Measurements from ENCODE around the gene FGF3.

Gene FGF3

DNA sequence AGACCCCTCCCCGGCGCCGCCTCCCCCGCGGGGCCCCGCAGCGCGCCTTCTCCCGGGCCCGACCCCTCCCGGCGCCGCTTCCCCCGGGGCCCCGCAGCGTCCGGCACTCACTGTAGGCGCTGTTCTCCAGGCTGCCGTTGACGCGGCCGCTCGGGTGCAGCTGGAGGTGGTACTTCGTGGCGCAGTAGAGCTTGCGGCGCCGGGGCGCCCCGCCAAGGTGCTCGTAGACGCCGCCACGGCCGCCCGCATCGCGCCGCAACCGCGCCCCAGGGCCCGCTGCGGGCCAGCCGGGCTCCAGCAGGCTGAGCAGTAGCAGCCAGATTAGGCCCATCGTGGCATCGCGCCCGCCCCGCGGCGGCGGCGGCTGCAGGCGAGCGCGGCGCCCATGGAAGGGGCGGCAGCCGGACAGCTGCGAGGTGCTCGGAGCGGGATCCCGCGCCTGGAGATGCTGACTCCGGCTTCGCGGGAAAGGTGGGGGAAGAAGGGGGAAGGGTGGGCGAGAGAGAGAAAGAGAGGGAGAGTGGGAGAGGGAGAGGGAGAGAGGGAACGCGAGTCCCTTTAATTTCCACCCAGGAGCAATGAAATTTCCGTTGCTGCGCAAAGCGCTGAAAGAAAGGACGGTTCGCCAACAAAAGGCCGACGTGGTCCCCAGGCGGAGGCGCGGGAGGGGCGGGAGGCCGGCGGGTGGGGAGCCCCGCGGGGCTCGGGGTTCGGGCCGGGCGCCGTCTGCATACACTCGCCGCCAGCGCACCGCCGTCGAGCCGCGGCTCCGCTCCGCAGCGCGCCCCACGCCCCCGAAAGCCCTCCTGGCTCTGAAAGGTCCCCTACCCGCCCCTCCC is at the start of gene FGF3:
FGF3 (minus strand) TSS at position 814 of the 839 bp plus-strand sequence; CDS start at position 331, 483 bp downstream.
- Histone ChIP-seq H3K9me3 (ENCODE audit: control insufficient read depth, insufficient read depth, low read depth, low read length) (no peaks in the 10 kb centered on the region), H3K4me1 (ENCODE audit: control insufficient read depth, insufficient read depth, low read length) (peaks cover 10% of the 10 kb centered on the region), H3K27ac (ENCODE audit: low read depth, low read length) (no peak within 1 kb of the TSS), H3K27me3 (ENCODE audit: control insufficient read depth, insufficient read depth, low read length) (peaks cover 99% of the 10 kb centered on the region), H3K4me3 (ENCODE audit: low read depth, low read length) (peak within 1 kb of the TSS; percentile 47), H3K9ac (ENCODE audit: low read length) (no peak within 1 kb of the TSS), H3K36me3 (ENCODE audit: control insufficient read depth, insufficient read depth, low read length) (no peaks in the 10 kb centered on the region)

DNA sequence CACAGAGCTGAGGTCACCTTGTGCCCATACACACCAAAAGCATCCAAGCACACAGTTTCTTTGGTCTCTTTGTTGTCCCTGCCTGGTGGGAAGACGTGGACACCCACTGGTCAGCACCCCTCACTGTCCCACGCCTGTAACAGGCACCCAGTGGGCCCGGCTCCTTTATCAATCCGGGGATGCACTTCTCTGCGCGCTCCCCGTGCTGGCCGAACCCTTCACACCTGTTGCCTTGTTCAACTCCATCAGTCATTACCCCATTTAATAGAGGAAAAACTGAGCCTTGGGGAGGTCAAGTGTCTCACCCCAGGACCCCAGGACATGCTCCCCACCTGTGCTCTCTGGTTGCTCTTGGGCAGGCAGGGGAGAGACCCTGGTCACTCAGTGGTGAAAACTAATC is 49.7 kb upstream of the FGF3 start:
- Histone ChIP-seq H3K27me3 (ENCODE audit: control insufficient read depth, insufficient read depth, low read length) (peaks cover 3% of the 10 kb centered on the region; the same call in 1 of the 2 replicates), H3K9ac (ENCODE audit: low read length) (no peak overlapping the region), H3K4me1 (ENCODE audit: control insufficient read depth, insufficient read depth, low read length) (peaks cover 18% of the 10 kb centered on the region), H3K36me3 (ENCODE audit: control insufficient read depth, insufficient read depth, low read length) (no peaks in the 10 kb centered on the region), H3K4me3 (ENCODE audit: low read depth, low read length) (no peak overlapping the region), H3K9me3 (ENCODE audit: control insufficient read depth, insufficient read depth, low read depth, low read length) (peaks cover 4% of the 10 kb centered on the region; the same call in 1 of the 2 replicates), H3K27ac (ENCODE audit: low read depth, low read length) (no peak overlapping the region)

DNA sequence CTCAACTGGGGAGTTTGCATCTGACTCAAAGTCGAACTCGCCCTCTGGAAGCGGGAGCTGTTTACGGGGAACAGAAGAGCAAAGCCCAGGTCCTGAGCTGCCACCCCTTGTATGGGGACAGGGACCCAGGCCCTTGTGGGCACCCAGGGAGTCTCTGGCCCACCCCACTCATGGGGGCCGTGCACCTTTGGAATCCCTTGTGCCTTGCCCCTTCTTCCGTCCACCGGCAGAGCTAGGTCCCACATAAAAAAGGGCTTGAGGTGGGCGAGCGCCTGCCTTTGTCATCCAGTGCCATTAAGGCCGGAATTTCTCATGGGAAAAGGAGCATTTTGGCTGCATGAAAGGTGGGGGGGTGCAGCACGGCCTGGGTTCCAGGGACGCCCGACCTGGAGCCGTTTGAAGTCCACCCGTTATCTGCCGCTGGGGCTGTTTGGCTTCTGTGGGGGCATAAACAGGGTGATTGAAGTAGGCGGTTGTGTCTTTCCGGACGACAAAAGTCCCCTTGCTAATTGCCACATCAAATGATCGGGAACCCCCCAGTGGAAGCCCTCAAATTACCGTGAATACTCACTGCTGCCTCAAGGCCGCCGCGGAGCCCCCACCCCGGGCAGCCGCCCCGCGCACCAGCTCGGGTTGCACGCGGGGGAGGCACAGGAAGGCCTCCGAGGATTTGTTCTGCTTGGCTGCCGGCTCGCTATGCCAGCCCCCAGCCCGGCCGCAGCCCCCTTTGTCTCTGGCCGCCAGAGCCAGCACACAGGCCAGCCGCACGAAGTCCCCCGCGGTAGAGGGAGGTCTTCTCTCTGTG is 49.0 kb upstream of the FGF3 start:
- no peak overlapping the region for H3K4me3 ChIP-seq (ENCODE audit: low read depth, low read length)
- H3K27me3 ChIP-seq (ENCODE audit: control insufficient read depth, insufficient read depth, low read length), result peaks cover 3% of the 10 kb centered on the region; the same call in 1 of the 2 replicates
- H3K4me1 ChIP-seq (ENCODE audit: control insufficient read depth, insufficient read depth, low read length), result peaks cover 18% of the 10 kb centered on the region
- H3K9me3 ChIP-seq (ENCODE audit: control insufficient read depth, insufficient read depth, low read depth, low read length), result peaks cover 4% of the 10 kb centered on the region; the same call in 1 of the 2 replicates
- H3K27ac ChIP-seq (ENCODE audit: low read depth, low read length), result no peak overlapping the region
- H3K36me3 ChIP-seq (ENCODE audit: control insufficient read depth, insufficient read depth, low read length), result no peaks in the 10 kb centered on the region
- H3K9ac ChIP-seq (ENCODE audit: low read length), result no peak overlapping the region

DNA sequence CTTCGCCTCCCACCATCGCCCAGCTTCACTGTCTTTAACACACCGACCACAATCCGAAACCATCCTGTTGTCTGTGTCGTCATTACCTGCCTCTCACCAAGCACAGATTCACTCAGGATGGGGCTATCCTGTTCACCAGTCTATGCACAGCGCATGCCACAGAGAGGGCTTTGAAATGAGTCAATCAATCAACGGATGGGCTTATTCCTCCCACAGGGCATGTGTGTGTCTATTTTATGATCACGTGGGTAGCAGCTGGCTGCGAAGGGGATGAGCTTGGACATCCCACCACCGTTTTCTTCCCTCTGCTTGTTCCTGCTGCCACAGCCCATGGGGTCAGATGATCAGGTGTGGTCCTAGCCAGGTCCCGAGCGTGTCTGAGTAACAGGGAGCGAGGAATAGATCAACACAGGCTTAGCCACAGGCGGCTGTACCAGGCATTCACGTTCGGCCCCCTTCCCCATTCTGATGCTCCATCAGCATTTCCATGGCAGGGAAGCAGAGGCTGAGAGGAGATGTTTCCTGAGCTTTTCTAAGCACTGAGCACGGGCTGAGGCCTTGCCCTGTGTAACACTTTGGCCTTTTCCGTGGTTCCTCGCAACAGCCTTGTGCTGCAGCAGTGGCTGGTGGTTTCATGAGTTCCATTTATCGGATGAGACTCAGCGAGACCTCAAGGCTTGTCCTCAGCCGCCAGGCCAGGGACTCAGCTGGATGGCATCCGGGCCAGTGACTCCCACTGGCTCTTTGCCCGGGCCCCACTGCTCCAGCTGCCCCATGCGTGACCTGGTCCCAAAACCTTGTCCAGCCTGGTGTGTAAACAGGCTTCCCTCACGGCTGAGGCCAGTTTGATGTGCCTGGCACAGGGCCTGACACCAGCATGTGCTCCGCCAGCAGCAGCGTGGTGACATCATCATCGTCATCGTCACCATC is 48.1 kb upstream of the FGF3 start:
- H3K9ac ChIP-seq (ENCODE audit: low read length), result no peak overlapping the region
- peaks cover 4% of the 10 kb centered on the region; the same call in 1 of the 2 replicates for H3K9me3 ChIP-seq (ENCODE audit: control insufficient read depth, insufficient read depth, low read depth, low read length)
- H3K27ac ChIP-seq (ENCODE audit: low read depth, low read length), result no peak overlapping the region
- H3K4me1 ChIP-seq (ENCODE audit: control insufficient read depth, insufficient read depth, low read length), result peaks cover 25% of the 10 kb centered on the region
- H3K4me3 ChIP-seq (ENCODE audit: low read depth, low read length), result no peak overlapping the region
- H3K27me3 ChIP-seq (ENCODE audit: control insufficient read depth, insufficient read depth, low read length), result peaks cover 3% of the 10 kb centered on the region; the same call in 1 of the 2 replicates
- H3K36me3 ChIP-seq (ENCODE audit: control insufficient read depth, insufficient read depth, low read length), result no peaks in the 10 kb centered on the region

DNA sequence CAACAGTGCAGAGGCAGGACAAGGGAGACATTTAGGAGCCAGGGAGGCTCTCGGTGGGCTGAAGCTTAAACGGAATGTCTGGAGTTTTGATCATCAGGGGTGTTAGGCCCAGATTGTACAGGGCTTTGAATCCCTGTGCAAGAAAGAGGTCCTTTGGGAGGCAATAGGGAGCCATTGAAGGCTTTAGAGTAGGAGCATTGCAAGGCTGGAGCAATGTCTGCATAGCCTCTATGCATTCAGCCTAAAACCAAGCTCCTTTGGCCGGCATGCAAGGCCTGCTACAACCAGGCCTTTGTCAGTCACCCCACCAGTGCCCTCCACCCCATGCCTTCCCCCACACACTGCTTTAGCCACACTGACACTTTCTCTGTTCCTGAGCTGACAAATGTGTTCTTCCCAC is 47.4 kb upstream of the FGF3 start:
- Histone ChIP-seq H3K4me1 (ENCODE audit: control insufficient read depth, insufficient read depth, low read length) (peaks cover 28% of the 10 kb centered on the region), H3K36me3 (ENCODE audit: control insufficient read depth, insufficient read depth, low read length) (no peaks in the 10 kb centered on the region), H3K4me3 (ENCODE audit: low read depth, low read length) (no peak overlapping the region), H3K9ac (ENCODE audit: low read length) (no peak overlapping the region), H3K27ac (ENCODE audit: low read depth, low read length) (no peak overlapping the region), H3K27me3 (ENCODE audit: control insufficient read depth, insufficient read depth, low read length) (peaks cover 6% of the 10 kb centered on the region; the same call in 1 of the 2 replicates), H3K9me3 (ENCODE audit: control insufficient read depth, insufficient read depth, low read depth, low read length) (no peaks in the 10 kb centered on the region)

DNA sequence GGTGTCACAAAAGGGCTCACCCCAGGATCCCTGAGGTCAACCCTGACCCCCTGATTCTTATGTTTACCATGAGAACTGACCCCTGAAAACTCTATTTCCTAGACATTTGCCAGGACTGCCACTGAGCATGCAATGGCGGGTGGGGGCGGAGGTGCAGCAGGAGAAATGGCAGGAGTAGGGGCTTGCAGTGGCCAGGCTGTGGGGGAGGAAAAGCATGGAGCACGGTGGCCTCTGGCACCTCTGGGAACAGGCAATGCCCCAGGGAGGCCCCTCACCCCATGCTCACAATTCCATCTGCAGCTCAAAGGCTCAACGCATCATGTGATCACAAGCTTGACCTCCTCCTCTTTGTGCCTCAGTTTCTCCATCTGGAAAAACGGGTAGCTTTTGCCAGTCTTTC is 46.5 kb upstream of the FGF3 start:
- Histone ChIP-seq H3K27ac (ENCODE audit: low read depth, low read length) (no peak overlapping the region), H3K4me3 (ENCODE audit: low read depth, low read length) (no peak overlapping the region), H3K4me1 (ENCODE audit: control insufficient read depth, insufficient read depth, low read length) (peaks cover 28% of the 10 kb centered on the region), H3K36me3 (ENCODE audit: control insufficient read depth, insufficient read depth, low read length) (no peaks in the 10 kb centered on the region), H3K9me3 (ENCODE audit: control insufficient read depth, insufficient read depth, low read depth, low read length) (no peaks in the 10 kb centered on the region), H3K27me3 (ENCODE audit: control insufficient read depth, insufficient read depth, low read length) (peaks cover 7% of the 10 kb centered on the region; the same call in 1 of the 2 replicates), H3K9ac (ENCODE audit: low read length) (no peak overlapping the region)

DNA sequence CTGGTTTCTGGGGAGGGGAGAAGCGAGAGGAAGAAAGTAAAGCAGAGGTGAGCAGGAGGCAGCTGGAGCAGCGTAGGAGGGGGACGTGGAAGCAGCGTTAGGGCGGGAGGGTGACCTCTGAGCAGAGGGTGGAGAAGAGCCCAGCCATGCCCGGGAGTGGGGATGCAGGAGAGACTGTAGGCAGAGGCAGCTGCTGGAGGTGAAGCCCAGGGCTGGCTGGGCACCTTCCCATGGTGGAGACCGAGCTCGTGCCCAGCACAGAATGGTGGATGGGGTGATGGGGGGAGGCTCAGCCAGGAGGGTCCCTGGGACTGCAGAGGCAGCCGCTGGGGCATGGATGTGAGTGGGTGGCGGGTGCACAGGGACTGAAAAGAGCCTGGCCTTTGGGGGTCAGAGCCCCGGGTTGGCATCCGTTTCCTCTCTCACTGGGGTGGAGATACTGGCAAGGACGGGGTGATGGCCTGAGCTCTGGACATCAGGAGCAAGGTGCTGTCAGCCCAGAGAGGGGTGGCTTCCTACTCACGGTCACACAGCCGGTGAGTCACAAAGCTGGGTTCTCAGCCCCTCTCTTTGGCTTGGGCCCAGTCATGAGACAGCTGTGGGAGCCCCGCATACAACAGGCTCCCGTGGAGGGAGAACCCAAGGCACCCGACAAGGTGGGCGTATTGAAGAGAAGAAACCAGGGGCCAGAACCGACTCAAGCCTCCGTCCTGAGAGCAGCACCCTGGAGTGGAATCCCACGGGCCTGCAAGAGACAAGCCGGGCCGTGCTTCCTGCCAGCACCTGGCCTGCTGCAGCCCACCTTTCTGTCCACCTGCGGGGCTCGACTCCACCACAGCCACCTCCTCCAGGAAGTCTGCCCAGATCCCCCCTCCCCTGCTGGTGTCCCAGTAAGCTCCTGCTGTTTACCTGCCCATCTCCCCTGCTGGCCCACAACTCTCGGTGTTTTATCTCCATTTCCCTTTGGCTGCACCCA is 45.8 kb upstream of the FGF3 start:
- Histone ChIP-seq H3K36me3 (ENCODE audit: control insufficient read depth, insufficient read depth, low read length) (no peaks in the 10 kb centered on the region), H3K9ac (ENCODE audit: low read length) (no peak overlapping the region), H3K27ac (ENCODE audit: low read depth, low read length) (no peak overlapping the region), H3K4me1 (ENCODE audit: control insufficient read depth, insufficient read depth, low read length) (peaks cover 28% of the 10 kb centered on the region), H3K9me3 (ENCODE audit: control insufficient read depth, insufficient read depth, low read depth, low read length) (no peaks in the 10 kb centered on the region), H3K27me3 (ENCODE audit: control insufficient read depth, insufficient read depth, low read length) (peaks cover 7% of the 10 kb centered on the region; the same call in 1 of the 2 replicates), H3K4me3 (ENCODE audit: low read depth, low read length) (no peak overlapping the region)

DNA sequence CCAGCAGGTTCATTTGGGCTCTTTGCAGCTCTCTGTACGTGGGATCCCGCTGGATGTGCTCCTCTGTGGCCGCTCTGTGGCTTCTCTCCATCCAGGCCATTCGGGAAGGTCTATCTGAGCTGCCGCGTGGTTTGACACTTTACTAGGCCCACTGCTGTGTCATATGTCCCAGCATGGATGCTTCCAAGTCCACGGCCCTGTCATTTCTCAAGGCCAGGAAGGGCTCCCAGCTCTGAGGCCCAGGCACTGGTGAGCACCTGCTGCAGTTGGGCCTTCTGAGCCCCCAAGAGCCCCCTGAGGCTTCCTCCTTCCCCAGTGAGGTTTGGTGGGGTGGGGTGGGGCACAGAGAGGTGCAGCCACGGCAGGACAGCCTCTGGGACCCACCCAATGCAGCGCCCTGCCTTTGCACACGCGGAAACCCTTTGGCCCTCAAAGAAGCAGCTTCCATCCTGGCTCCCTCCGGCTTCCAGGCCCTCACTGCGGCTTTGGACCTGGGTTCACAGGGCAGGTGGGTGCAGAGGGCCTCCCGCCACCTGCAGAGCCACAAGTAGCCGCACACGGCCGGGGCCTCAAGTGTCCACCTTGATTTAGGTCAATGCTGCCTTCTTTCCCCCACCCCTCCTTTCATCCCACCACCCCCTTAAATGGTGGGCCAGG is 44.5 kb upstream of the FGF3 start:
- no peak overlapping the region for H3K27ac ChIP-seq (ENCODE audit: low read depth, low read length)
- no peak overlapping the region for H3K4me3 ChIP-seq (ENCODE audit: low read depth, low read length)
- no peaks in the 10 kb centered on the region for H3K9me3 ChIP-seq (ENCODE audit: control insufficient read depth, insufficient read depth, low read depth, low read length)
- H3K27me3 ChIP-seq (ENCODE audit: control insufficient read depth, insufficient read depth, low read length), result peaks cover 7% of the 10 kb centered on the region; the same call in 1 of the 2 replicates
- no peaks in the 10 kb centered on the region for H3K36me3 ChIP-seq (ENCODE audit: control insufficient read depth, insufficient read depth, low read length)
- peaks cover 27% of the 10 kb centered on the region for H3K4me1 ChIP-seq (ENCODE audit: control insufficient read depth, insufficient read depth, low read length)
- H3K9ac ChIP-seq (ENCODE audit: low read length), result no peak overlapping the region

DNA sequence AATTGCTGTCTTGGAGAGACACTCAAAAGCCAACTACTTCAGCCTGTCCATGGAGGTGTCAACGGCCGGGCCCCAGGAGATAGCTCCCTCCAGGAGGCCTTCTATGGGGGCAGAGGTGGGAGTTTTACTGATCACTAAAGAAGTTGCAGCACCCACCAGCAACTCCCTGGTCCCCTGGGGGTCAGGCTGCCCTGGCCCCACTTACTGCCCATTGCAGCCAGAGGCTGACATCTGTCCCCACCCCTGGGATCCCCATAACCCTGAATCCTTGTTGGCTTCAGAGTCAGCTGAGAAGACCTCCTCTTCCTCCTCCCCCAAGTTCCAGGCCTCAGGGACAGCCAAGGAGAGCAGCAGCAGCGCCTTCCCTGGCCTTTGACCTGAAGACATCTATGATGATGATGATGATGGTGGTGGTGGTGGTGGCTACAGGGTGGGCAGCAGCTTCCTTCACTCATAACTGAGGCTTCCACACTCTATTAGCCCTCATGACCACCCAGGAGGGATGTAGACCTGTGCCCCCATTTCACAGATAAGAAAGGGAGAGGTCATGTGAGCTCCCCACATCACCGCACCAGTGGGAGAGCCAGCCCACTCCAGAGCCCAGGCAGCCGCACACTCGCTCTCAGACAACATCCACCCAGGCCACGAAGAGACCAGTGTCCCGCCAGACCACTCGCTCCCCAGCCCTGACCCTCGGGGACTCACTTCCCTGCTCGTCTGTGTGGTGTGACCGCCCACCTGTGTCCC is 43.8 kb upstream of the FGF3 start:
- Histone ChIP-seq H3K27ac (ENCODE audit: low read depth, low read length) (no peak overlapping the region), H3K4me1 (ENCODE audit: control insufficient read depth, insufficient read depth, low read length) (peaks cover 20% of the 10 kb centered on the region), H3K9ac (ENCODE audit: low read length) (no peak overlapping the region), H3K4me3 (ENCODE audit: low read depth, low read length) (no peak overlapping the region), H3K9me3 (ENCODE audit: control insufficient read depth, insufficient read depth, low read depth, low read length) (no peaks in the 10 kb centered on the region), H3K27me3 (ENCODE audit: control insufficient read depth, insufficient read depth, low read length) (peaks cover 6% of the 10 kb centered on the region; the same call in 1 of the 2 replicates), H3K36me3 (ENCODE audit: control insufficient read depth, insufficient read depth, low read length) (no peaks in the 10 kb centered on the region)
